Endothelial cell of umbilical vein (primary cell): Measurements from ENCODE around the gene TTC36. TPM values are rescaled to one million over a fixed set of nuclear protein-coding genes. Genes with fewer than 3 reads are reported as not detected.

Source experiments
- BruUV-seq: library from RNA; stranded (reverse); fragments of 400-500 nt; replicated peaks from 2 replicates; lab custom pipeline; 2021; lab: Mats Ljungman, UMichigan
- CTCF ChIA-PET: fragments of 300-600, 350-600 bp; sonication (Branson Sonifier 250); formaldehyde crosslinking; loops from one replicate; lab custom pipeline; 2021; ENCODE audit warnings: antibody characterized with exemption, inconsistent platforms; lab: Charles Lee
- POLR2A ChIA-PET: fragments of 300-600, 350-600 bp; sonication (Branson Sonifier 250); formaldehyde crosslinking; loops from one replicate; lab custom pipeline; 2021; ENCODE audit warnings: antibody characterized with exemption, inconsistent platforms; lab: Charles Lee
- DNase-seq: peaks from one replicate; pipeline ENCODE4 v3.0.0-alpha.2; 2011; ENCODE audit warnings: low read depth, low spot score
- FAIRE-seq: peaks from 2 replicates; lab custom pipeline; 2011; peaks lifted over from hg19 to GRCh38; lab: Jason Lieb, UNC
- H2AFZ ChIP-seq: 2 replicates; pipeline ENCODE4 v1.6.0; 2012; ENCODE audit warnings: low read depth, low read length, control low read depth, inconsistent platforms
- H3K27ac ChIP-seq: 2 replicates; pipeline ENCODE4 v1.5.1; 2011; ENCODE audit warnings: low read depth, mild to moderate bottlenecking, control low read depth, low read length, moderate library complexity; ENCODE audit not compliant: insufficient read depth
- H3K27me3 ChIP-seq, 2 experiments: 2 replicates each; pipeline versions ENCODE4 v1.6.0 to v1.6.1; 2011; ENCODE audit warnings: low read length in 2 of 2, mixed read lengths in 1 of 2; ENCODE audit not compliant: control insufficient read depth in 2 of 2, insufficient read depth in 2 of 2
- H3K36me3 ChIP-seq, 2 experiments: 2 replicates in 1 of 2; 3 replicates in 1 of 2; pipeline ENCODE4 v1.5.1; 2011; ENCODE audit warnings: low read length in 2 of 2, mild to moderate bottlenecking in 1 of 2, moderate library complexity in 1 of 2; ENCODE audit not compliant: control insufficient read depth in 2 of 2, insufficient read depth in 2 of 2; ENCODE audit errors: extremely low read depth in 1 of 2
- H3K4me1 ChIP-seq: 3 replicates; pipeline ENCODE4 v1.5.1; 2011; ENCODE audit warnings: mild to moderate bottlenecking, low read length; ENCODE audit not compliant: control insufficient read depth, insufficient read depth; ENCODE audit errors: extremely low read depth
- H3K4me2 ChIP-seq: 2 replicates; pipeline ENCODE4 v1.6.1; 2011; ENCODE audit warnings: low read length, control low read depth, mixed read lengths; ENCODE audit not compliant: insufficient read depth
- H3K4me3 ChIP-seq, 3 experiments: fragments of 200-600 bp in 1 of 3; sonication (generic), shearing (Covaris generic) in 1 of 3; replicated peaks in 1 of 3; 2 replicates each; pipeline ENCODE4 v1.5.1; 2011 to 2016; ENCODE audit warnings: control low read depth in 3 of 3, low read length in 3 of 3, mild to moderate bottlenecking in 2 of 3, inconsistent platforms in 1 of 3, low read depth in 1 of 3, moderate library complexity in 1 of 3; ENCODE audit not compliant: insufficient read depth in 1 of 3
- H3K79me2 ChIP-seq: 2 replicates; pipeline ENCODE4 v1.6.0; 2012; ENCODE audit warnings: low read length, inconsistent platforms; ENCODE audit not compliant: control insufficient read depth, insufficient read depth
- H3K9ac ChIP-seq: replicated peaks from 2 replicates; pipeline ENCODE3; 2011; ENCODE audit warnings: low read length, control low read depth; ENCODE audit not compliant: insufficient read depth; ENCODE audit errors: extremely low read depth
- H3K9me1 ChIP-seq: replicated peaks from 3 replicates; pipeline ENCODE4 v1.6.0; 2011; ENCODE audit warnings: mild to moderate bottlenecking, low read length; ENCODE audit not compliant: control insufficient read depth, insufficient read depth; ENCODE audit errors: extremely low read depth
- H3K9me3 ChIP-seq: replicated peaks from 2 replicates; pipeline ENCODE4 v1.5.1; 2012; ENCODE audit warnings: low read length, inconsistent platforms; ENCODE audit not compliant: control insufficient read depth, insufficient read depth
- H4K20me1 ChIP-seq: replicated peaks from 2 replicates; pipeline ENCODE3; 2011; ENCODE audit warnings: mild to moderate bottlenecking, low read length; ENCODE audit not compliant: control insufficient read depth, insufficient read depth; ENCODE audit errors: extremely low read depth
- CTCF ChIP-seq, 2 donors: IDR thresholded peaks; 1 replicate in 1 of 2; 2 replicates in 1 of 2; pipeline ENCODE4 v1.5.1; 2011; ENCODE audit warnings: low read length in 2 of 2, mild to moderate bottlenecking in 2 of 2, moderate library complexity in 2 of 2, control low read depth in 1 of 2, inconsistent platforms in 1 of 2, low read depth in 1 of 2; ENCODE audit not compliant: insufficient read depth in 1 of 2; ENCODE audit errors: extremely low read depth in 1 of 2
- GATA2 ChIP-seq: IDR thresholded peaks from 2 replicates; pipeline ENCODE4 v1.7.0; 2011; ENCODE audit warnings: low read depth, mild to moderate bottlenecking, moderate library complexity, mixed read lengths, low read length; ENCODE audit not compliant: insufficient read length, insufficient read depth
- JUN ChIP-seq: IDR thresholded peaks from 2 replicates; pipeline ENCODE4 v1.6.1; 2011; ENCODE audit warnings: borderline replicate concordance, low read depth; ENCODE audit not compliant: insufficient read length, insufficient read depth
- MAX ChIP-seq: IDR thresholded peaks from 2 replicates; pipeline ENCODE4 v1.6.1; 2011; ENCODE audit not compliant: insufficient read depth, insufficient read length
- MYC ChIP-seq: IDR thresholded peaks from one replicate; pipeline ENCODE4 v1.6.1; 2011; ENCODE audit warnings: mild to moderate bottlenecking, low read depth, low read length
- POLR2AphosphoS5 ChIP-seq: IDR thresholded peaks from 2 replicates; pipeline ENCODE4 v1.6.1; 2012; ENCODE audit warnings: low read depth, mild to moderate bottlenecking, control low read depth, low read length, moderate library complexity; ENCODE audit not compliant: insufficient read depth
- dilution Hi-C: fragments of 300-500 bp; cut with MboI; formaldehyde crosslinking; loops from one replicate; pipeline ENCODE4 v1.15.0; 2019; ENCODE audit warnings: low sequenced_read_pairs; ENCODE audit not compliant: extremely low pct_ligation_motif_present
- intact Hi-C: fragments of 100-400 bp; cut with micrococcal nuclease; formaldehyde crosslinking; loops from one replicate; pipeline ENCODE4 v1.10.0; 2022
- polyA plus RNA-seq, 4 experiments: library from polyadenylated mRNA; depleted of rRNA in 3 of 4; stranded (reverse) in 3 of 4; unstranded in 1 of 4; fragments of >200 nt; gene quantifications; 2 replicates each; pipeline versions ENCODE4 v1.2.1 to v1.2.3, GENCODE V29; 2011 to 2012; ENCODE audit warnings: missing spikeins in 1 of 4
- total RNA-seq: library from RNA; stranded (reverse); gene quantifications from 2 replicates; pipeline ENCODE4 v1.2.3, GENCODE V29; 2021

TTC36 gene
- total and polyA plus RNA-seq, 2 donors (not counting 3 experiments of a cell fraction or from before 2014, with no cell fraction given), result 0.60 TPM; not detected in 1

GRCh38 chr11:118485273-118485672 is 42.0 kb upstream of the TTC36 start:
- H2AFZ ChIP-seq, result no peak overlapping the region
- ChIA-PET CTCF (no interaction called here), POLR2A (no interaction called here)
- FAIRE-seq, result no peak
- H3K27ac ChIP-seq, result no peak overlapping the region
- intact Hi-C loops, result loop anchor here (1.0 to 5.0 kb wide), 4 partner anchors 54 to 103 kb away; partner anchors contain the start of gene IFT46
- no peak overlapping the region for H3K9ac ChIP-seq
- no peaks in the 10 kb centered on the region for H3K9me3 ChIP-seq
- no peaks in the 10 kb centered on the region for H3K79me2 ChIP-seq
- H3K36me3 ChIP-seq, result peaks cover 19 to 33% of the 10 kb centered on the region in 2 experiments
- H3K9me1 ChIP-seq, result no peaks in the 10 kb centered on the region
- H3K4me1 ChIP-seq, result no peaks in the 10 kb centered on the region
- no TSS peak for BruUV-seq
- no peaks in the 10 kb centered on the region for H4K20me1 ChIP-seq
- TF ChIP-seq MAX (no peak), POLR2AphosphoS5 (no peak), GATA2 (no peak), MYC (no peak)
- H3K4me3 ChIP-seq, result no peak overlapping the region
- no peaks in the 10 kb centered on the region for H3K27me3 ChIP-seq
- dilution Hi-C loops, result loop anchor here (25.0 kb wide), 1 partner anchor 98 kb away; no protein-coding TSS in a partner anchor
- no peak overlapping the region for H3K4me2 ChIP-seq
- DNase-seq, result no peak

- dilution Hi-C loops, result loop anchor here (25.0 kb wide), 1 partner anchor 101 kb away; no protein-coding TSS in a partner anchor
- peaks cover 23 to 37% of the 10 kb centered on the region in 2 experiments for H3K36me3 ChIP-seq
- no peaks in the 10 kb centered on the region for H3K27me3 ChIP-seq
- ChIA-PET POLR2A (no interaction called here), CTCF (interaction anchor here (0.6 to 2.7 kb wide), 26 partner anchors 11 to 290 kb away, joined by 3 to 14 read pairs (median 4); partner anchors contain the start of genes ATP5MG and KMT2A)
- no peak overlapping the region for H3K4me3 ChIP-seq
- H3K9me3 ChIP-seq, result no peaks in the 10 kb centered on the region
- no peak overlapping the region for H3K9ac ChIP-seq
- H3K9me1 ChIP-seq, result no peaks in the 10 kb centered on the region
- BruUV-seq, result no TSS peak
- TF ChIP-seq CTCF (IDR thresholded peaks at IDR 0.05; ENCODE audit: extremely low read depth in 1 of 2, insufficient read depth in 1 of 2, low read depth in 1 of 2, low read length in 2 of 2), result peak; percentile 74 to 76
- no peak for TF ChIP-seq JUN
- DNase-seq (peak; percentile 80), FAIRE-seq (peak; percentile 95)
- no peak overlapping the region for H3K27ac ChIP-seq
- H4K20me1 ChIP-seq, result no peaks in the 10 kb centered on the region
- intact Hi-C loops, result loop anchor here (1.0 to 5.0 kb wide), 8 partner anchors 52 to 343 kb away; partner anchors contain the start of genes ATP5MG, IFT46 and KMT2A
- no peaks in the 10 kb centered on the region for H3K79me2 ChIP-seq
- no peak overlapping the region for H3K4me2 ChIP-seq
- H2AFZ ChIP-seq, result no peak overlapping the region
- no peaks in the 10 kb centered on the region for H3K4me1 ChIP-seq
Measured at GRCh38 chr11:118488480-118489109, 38.7 kb upstream of the TTC36 start.
